Subcutaneous abdominal adipose tissue (tissue), 5 donors: ENCODE results near the gene SLC6A4.
"Not testable (repeated sequence)": the region's sequence is repeated elsewhere in the genome, so short reads cannot be mapped to it uniquely, and the experiment has no call there.

Source experiments
- H3K27ac ChIP-seq: one replicate; pipeline ENCODE4 v1.7.0; 2013; ENCODE audit warnings: low read depth, mild to moderate bottlenecking, inconsistent platforms, low read length, moderate library complexity
- H3K27me3 ChIP-seq, 5 donors: one replicate each; pipeline ENCODE4 v1.7.0; 2013; ENCODE audit warnings: low read length in 5 of 5, inconsistent platforms in 1 of 5; ENCODE audit not compliant: control insufficient read depth in 5 of 5, insufficient read depth in 4 of 5
- H3K36me3 ChIP-seq, 5 donors: one replicate each; pipeline ENCODE4 v1.7.0; 2013; ENCODE audit warnings: low read length in 5 of 5; ENCODE audit not compliant: control insufficient read depth in 5 of 5, insufficient read depth in 5 of 5
- H3K4me1 ChIP-seq, 5 donors: one replicate each; pipeline ENCODE4 v1.7.0; 2013; ENCODE audit warnings: low read length in 5 of 5, mild to moderate bottlenecking in 3 of 5, moderate library complexity in 1 of 5; ENCODE audit not compliant: control insufficient read depth in 5 of 5, insufficient read depth in 5 of 5
- H3K4me3 ChIP-seq, 5 donors: one replicate each; pipeline ENCODE4 v1.7.0; 2013; ENCODE audit warnings: low read length in 5 of 5, low read depth in 1 of 5
- H3K9ac ChIP-seq, 5 donors: one replicate each; pipeline ENCODE4 v1.7.0; 2013; ENCODE audit warnings: low read length in 5 of 5, mild to moderate bottlenecking in 4 of 5, moderate library complexity in 3 of 5
- H3K9me3 ChIP-seq, 5 donors: one replicate each; pipeline ENCODE4 v1.7.0; 2013; ENCODE audit warnings: low read length in 5 of 5; ENCODE audit not compliant: control insufficient read depth in 5 of 5
- donor health status: healthy.
- donor health status: healthy.
- donor health status: healthy.
- donor health status: healthy.
- donor health status: healthy.

The SLC6A4 gene

DNA sequence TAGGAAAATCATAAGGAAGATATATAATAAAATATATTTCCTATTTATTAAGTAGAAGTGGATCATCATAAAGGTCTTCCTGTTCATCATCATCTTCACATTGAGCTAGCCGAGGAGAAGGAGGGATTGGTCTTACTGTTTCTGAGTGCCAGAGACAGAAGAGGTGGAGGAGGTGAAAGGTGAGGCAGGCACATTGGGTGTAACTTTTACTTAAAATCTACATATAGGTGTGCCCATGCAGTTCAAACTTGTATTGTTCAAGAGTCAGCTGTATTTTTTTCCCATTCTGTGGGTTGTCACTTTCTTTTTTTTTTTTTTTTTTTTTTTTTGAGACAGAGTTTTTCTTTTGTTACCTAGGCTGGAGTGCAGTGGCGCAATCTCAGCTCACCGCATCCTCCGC is 84.0 kb downstream of the SLC6A4 start:
- no peaks in the 10 kb centered on the region for H3K9me3 ChIP-seq
- H3K27me3 ChIP-seq = no peaks in the 10 kb centered on the region
- no peak overlapping the region for H3K9ac ChIP-seq
- H3K36me3 ChIP-seq = peaks cover 0 to 2% (median 0%) of the 10 kb centered on the region in 5 donors
- H3K4me1 ChIP-seq = peaks cover 0 to 3% (median 0%) of the 10 kb centered on the region in 5 donors
- H3K27ac ChIP-seq = no peak overlapping the region
- no peak overlapping the region for H3K4me3 ChIP-seq

DNA sequence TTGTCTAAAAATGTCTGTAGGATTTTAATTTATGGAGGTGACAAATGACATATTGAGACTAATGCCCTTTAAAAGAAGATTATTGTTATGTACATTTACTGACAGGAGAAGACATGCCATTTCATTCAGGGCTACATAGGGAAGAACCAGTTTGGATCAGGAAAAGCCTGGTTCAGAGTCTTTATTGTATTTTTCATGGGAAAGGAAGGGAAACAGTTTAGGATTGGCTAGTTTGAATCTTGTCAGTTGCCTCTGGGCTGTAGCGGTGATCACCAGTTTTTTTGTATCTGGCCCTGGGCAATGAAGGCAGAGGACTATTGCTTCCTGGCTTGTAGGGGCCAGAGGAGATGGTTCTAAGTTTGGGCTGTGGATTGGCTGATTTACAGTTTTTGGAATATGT is 87.1 kb downstream of the SLC6A4 start:
- H3K4me3 ChIP-seq = no peak overlapping the region
- no peaks in the 10 kb centered on the region for H3K9me3 ChIP-seq
- no peak overlapping the region for H3K27ac ChIP-seq
- no peak overlapping the region for H3K9ac ChIP-seq
- no peaks in the 10 kb centered on the region for H3K4me1 ChIP-seq
- no peaks in the 10 kb centered on the region for H3K27me3 ChIP-seq
- H3K36me3 ChIP-seq = peaks cover 0 to 2% (median 0%) of the 10 kb centered on the region in 5 donors

DNA sequence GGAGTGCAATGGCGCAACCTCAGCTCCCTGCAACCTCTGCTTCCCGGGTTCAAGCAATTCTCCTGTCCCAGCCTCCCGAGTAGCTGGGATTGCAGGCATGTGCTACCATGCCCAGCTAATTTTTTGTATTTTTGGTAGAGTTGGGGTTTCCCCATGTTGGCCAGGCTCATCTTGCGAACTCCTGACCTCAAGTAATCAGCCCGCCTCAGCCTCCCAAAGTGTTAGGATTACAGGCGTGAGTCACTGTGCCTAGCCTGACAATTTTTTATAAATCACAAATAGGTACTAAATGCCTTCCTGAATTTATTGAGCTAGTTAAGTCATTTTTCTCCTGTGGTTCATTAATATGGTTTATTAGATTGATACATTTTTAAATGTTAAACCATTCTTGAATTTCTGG is 87.6 kb downstream of the SLC6A4 start:
- H3K4me1 ChIP-seq, H3K27ac ChIP-seq, H3K9me3 ChIP-seq, H3K4me3 ChIP-seq, H3K27me3 ChIP-seq, H3K9ac ChIP-seq, H3K36me3 ChIP-seq: not testable (repeated sequence)
